H4 (cell line): ENCODE results near the gene CEBPA. TPM values are rescaled to one million over a fixed set of nuclear protein-coding genes. Genes with fewer than 3 reads are reported as not detected.

ENCODE experiments used
- DNase-seq: peaks from one replicate; pipeline ENCODE4 v3.0.0-alpha.2; 2015; ENCODE audit warnings: low spot score
- total RNA-seq: library from RNA; depleted of rRNA; stranded (reverse); fragments of >200 nt; shearing (Covaris generic); gene quantifications from 2 replicates; pipeline ENCODE4 v1.2.3, GENCODE V29; 2014; rRNA removed

CEBPA gene
- 2.7 and 4.3 TPM in 2 replicates for total RNA-seq

DNA sequence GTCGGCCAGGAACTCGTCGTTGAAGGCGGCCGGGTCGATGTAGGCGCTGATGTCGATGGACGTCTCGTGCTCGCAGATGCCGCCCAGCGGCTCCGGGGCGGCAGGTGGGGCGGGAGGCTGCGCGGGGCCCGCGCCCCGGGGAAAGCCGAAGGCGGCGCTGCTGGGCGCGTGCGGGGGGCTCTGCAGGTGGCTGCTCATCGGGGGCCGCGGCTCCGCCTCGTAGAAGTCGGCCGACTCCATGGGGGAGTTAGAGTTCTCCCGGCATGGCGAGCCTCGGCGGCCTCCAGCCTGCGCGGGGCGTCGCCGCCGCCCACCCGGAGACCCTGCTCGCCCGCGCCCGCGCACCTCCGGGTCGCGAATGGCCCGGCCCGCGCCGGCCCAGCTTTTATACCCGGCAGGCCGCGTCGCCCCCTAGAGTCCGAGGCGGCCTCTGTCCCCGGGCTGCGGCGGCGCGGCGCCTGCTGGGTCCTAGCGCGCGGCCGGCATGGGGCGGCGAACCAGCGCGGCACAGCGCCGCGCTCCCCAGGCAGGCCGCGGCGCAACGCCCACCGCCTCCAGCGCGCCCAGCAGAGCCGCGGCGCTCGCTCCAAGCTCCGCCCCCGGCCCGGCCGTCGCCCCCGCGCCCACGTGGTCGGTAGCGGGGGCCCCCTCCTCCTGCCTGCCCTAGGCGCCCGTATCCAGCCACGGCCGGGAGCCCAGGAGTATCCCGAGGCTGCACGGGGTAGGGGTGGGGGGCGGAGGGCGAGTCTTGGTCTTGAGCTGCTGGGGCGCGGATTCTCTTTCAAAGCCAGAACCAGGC lies at the start of gene CEBPA:
Gene CEBPA (minus strand): TSS at position 360 of the 799 bp plus-strand sequence. CDS start 120 bp downstream, at position 240.
- peak; percentile 76 for DNase-seq

DNA sequence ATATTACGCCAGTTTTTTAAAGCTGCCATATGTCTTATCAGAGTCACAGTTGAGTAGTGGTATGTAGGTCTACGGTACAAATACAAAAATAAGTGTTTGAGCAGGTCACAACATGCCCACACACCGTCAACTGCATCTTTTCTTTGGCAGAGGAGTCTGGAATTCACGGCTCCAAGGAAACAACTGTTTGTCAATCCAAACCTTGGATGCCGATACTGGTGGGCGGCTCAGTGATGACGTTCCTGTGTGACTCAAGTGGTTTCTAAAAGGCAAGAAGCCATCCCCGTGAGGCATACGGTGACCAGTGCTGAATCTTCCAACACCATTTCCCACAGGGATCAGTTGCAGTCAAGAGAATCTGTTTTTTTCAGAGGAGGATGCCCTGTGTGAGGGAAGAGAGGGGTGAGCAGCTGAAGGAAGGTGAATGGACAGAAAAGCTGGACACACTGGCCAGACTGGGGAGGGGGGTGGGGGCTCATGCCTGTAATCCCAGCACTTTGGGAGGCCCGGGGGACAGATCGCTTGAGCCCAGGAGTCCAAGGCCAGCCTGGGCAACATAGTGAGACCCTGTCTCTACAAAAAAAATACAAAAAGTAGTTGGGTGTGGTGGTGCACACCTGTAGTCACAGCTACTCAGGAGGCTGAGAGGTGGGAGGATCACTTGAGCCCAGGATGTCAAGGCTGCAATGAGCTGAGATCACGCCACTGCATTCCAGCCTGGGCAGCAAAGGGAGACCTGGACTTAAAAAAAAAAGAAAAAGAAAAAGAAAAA lies 48.4 kb upstream of the CEBPA start:
- peak; percentile 25 for DNase-seq

DNA sequence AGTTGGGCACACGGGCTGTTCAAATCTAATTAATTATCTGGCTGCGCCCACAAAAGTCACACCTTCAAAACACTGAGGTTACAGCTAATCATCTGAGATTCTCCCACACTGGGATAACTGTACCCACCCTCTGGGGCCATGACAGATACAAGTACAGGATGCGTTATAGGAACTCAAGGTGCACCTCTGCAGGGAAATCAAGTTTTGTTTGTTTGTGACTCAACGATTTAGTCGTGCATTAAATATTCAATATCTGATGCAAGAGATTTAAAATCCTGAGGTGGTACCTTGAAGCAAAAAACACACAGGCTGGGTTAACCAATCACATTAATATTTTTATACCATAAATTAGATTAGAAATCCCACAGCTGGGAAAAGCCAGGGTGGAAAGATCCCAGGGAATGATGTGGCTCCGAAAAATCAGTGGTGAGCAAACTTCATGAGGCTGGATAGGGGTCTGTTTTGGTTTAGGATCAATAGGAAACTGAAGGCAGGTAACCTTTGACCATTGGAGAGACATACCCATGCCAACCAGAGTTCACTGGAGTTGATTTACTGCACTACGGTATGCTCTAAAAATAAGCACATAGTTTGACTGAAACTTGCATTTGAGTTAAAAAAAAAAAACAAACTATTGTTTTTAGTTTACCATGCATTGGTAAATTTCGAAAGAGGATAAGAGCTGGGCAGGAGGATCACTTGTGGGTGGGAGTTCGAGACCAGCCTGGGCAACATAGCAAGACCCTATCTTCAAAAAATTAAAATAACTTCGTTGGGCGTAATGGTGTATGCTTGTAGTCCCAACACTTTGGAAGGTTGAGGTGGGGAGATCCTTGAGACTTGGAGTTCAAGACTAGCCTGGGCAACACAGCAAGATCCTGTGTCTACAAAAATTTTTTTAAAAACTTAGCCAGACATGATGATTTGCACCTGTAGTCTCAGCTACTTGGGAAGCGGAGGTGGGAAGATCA lies 47.3 kb upstream of the CEBPA start:
- DNase-seq, result no peak

DNA sequence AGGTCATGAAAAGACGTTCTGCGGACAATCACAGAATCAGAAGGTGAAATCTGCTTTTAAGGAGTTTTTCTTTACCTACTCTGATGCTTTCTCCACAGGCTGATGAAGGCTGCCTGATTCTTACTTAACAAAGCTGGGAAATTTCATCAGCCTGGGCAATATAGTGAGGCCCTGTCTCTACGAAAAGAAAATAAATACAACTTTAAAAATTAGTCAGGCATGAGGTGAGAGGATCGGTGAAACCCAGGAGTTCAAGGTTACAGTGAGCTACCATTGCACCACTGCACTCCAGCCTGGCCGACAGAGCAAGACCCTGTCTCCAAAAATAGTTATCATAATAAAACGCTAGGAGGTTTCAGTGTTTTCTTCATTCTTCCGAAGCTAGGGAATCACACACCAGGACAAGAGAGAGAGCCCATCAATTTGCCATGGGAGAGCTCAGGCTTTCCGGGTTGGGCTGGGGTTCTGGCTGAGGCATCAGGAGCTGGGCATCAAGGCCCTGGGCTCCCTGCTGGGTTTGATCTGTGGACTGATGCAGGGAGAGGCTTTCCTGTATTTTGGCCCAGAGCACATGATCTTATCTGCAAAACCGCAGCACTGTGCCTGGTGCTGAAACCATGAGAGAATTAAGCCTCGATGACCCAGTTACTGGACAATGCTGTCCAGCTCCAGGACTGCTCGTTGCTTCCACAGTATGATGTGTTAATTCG lies 46.1 kb upstream of the CEBPA start:
- DNase-seq, result no peak

DNA sequence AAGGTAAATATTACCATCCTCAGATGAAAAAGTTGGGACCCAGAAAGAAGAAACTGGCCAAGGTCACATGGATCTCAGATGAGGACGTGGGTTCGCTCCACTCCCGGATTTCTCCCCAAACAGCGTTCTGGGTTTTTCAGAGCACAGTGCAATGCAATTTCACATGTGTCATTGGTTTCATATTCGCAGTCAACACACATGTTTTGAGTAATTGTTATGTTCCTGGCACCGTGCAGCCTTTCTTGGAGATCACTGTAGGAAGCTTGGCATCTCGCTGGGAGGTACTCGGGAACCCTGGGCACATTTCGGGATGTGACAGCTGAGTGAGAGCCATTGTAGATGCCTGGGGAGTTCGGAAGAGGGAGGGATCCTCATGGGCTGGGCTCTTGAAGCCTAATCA lies 45.0 kb upstream of the CEBPA start:
- no peak for DNase-seq

DNA sequence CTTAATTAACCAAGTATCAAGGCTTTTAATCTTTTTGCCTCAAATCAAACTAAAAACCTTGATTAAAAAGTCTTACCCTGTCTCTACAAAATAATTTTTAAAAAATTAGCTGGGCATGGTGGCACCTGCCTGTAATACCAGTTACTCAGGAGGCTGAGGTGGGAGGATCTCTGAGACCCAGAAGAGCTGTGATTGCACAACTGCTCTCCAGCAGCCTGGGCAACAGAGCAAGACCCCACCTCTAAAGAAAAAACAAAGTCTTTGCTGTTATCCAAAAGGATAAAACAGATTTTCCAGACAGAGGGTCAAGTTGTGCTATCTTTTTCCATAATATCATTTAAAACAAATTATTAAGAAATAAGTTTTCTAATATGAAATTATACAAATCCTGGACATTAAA lies 44.3 kb upstream of the CEBPA start:
- DNase-seq, result no peak

DNA sequence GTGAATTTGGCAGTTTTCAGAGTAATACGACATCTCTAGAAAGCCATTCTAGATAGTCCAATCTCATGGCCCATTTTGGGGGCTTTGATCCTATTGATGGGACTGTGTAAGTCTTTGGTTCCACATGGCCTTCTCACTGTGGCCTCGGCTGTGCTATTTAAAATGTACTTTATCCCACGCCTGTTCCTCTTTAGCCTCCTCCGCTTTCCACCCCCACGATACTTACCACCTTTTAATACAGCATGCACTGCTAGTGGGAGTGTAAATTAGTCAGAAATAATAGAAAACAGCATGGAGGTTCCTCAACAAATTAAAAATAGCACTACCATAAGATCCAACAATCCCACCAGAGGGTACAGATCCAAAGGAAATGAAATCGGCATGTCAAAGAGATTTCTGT lies 42.8 kb upstream of the CEBPA start:
- no peak for DNase-seq

DNA sequence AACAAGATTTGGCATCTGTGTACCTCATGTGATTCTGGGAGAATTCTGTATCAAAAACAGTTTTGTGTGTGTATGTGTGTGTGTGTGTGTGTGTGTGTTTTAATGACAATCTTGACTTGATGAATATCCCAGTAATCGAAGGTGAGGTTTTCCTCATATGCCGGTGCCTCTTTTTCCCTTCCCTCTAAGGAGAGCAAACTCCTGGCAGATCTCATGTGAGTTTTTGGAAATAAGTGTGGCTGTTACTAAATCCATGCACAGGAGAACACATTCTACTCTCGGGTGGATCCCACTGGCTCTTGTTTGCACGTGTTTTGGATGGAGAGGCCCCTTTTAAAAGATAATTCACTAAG lies 42.2 kb upstream of the CEBPA start:
- no peak for DNase-seq

DNA sequence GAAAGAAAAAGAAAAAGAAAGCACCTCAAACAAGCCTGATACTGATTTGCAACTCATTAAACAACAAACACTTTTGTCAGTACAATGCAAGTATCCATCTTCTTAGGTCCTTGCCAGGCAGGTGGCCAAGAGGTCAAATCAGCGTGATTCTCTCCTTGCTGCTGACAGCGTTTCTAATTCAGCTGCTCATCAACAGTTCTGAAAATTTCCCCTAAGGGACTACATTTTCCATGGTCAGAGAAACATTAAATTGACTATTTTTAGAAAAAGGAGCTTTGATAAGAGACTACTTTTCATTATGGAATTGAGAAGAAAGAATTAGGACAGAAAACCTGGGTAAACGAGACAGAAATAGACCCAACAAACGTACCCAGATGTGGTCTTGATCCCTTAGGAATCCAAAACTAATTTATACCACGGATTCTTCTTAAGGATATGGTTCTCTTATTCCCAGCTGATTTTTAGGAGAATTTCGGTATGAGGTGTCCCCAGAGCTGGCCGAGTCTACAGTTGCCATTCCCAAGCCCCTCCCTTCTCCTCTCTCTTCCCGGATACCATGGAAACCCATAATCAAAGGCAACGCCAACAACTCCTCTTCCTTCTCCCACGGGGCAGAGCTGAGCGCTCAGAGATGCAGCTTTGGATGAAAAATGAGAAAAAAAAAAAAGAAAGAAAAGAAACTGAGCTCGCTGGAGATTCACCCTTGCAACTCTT lies 41.7 kb upstream of the CEBPA start:
- no peak for DNase-seq

DNA sequence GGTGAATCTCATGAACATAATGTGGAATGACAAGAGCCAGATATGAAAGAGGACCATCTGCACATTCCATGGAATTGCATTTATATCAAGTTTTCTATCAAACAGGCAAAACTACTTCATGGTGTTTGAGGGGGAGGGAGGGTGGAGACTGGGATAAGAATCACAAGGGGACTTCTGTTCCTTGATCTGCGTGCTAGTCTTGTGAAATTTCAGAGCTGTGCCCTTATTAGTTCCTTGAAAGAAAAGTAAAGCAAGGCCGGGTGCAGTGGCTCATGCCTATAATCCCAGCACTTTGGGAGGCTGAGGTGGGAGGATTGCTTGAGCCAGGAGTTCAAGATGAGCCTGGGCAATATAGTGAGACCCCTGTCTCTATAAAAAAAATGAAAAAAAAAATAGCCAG lies 41.0 kb upstream of the CEBPA start:
- no peak for DNase-seq

DNA sequence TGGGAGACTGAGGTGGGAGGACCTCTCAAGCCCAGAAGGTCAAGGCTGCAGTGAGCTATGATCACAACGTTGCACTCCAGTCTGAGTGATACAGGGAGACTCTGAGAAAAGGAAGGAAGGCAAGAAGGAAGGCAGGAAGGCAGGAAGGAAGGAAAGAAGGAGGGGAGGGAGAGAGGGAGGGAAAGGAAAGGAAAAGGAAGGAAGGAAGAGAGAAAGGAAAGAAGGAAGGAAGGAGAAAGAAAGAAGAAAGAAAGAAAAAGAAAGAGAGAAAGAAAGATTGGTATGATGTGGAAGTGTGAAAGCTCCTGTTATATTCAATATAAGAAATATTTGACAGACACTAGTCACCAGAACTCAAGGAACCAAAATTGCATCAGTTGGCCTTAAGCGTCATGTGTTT lies 38.7 kb upstream of the CEBPA start:
- DNase-seq, result no peak

DNA sequence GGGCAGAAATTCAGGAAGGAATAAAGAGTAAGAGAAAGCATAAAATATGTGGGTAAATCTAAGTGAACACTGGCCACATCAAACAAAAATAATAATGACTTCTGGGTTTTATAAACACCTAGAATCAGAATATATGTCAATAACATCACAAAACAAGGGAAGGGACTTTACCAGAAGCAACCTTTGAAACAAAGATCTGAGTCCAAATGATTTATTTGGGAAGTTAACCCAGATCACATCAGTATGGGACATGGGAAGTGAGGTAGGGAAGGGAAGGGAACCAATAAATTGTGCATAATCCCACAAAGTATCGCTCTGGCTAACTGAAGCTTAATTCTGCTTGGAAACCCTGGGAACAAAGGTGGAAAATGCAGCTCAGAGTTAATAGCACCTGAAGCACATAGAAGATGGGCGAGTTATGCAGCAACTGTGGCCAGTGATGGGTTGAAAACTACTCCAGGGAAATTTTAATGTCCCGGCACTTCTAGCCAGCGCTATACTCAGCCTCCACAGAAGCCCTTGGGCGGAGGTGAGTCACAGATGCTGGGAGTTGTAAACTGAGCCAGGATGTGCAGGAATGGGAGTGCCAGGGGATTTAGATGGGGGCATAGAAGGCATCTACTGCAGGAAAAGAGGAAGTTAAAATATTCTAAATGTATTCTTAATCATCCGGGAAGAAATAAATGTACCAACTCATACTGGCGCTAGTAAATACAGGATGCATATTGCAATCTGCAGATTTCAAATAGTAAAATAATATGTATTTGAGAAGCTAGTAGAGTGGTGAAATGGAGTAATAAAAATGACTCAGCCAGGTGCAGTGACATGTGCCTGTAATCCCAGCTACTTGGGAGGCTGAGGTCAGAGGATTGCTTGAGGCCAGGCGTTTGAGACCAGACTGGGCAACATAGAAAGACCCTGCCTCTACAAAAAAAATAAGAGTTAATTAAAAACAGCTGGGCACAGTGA lies 37.0 kb upstream of the CEBPA start:
- no peak for DNase-seq

DNA sequence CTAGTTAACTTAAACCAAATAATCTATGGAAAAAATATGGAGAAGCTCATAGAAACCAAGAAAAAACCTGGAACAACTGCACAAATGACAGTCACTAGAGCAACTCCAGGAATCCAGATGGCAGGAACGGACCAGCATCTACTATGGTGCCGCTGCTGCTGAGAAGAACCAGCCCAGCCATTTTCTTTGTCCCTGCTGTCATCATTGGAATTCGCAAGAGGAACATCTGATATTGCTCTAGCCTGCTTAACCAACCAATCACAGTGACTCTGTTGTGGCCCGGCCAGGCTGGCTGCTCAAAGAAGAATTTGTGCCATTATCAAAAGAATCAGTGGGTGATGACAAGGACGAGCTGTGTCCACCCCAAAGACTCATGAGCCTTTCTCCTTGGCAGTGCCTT lies 33.1 kb upstream of the CEBPA start:
- no peak for DNase-seq

DNA sequence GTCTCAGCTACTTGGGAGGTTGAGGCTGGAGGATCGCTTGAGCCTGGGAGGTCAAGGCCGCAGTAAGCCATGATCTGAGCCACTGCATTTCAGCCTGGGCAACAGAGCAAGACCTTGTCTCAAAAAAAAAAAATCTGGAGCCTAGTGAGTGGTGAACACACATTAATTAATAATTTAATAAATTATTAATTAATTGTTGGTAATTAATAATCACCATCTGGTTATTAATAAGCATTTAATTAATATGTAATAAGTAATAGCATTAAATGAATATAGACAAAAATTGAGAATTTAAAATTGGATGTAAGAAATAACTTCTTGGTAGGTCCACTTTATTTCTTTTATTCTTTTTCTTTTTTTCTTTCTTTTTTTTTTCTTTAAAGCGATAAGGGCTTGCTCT lies 31.9 kb upstream of the CEBPA start:
- DNase-seq, result no peak

DNA sequence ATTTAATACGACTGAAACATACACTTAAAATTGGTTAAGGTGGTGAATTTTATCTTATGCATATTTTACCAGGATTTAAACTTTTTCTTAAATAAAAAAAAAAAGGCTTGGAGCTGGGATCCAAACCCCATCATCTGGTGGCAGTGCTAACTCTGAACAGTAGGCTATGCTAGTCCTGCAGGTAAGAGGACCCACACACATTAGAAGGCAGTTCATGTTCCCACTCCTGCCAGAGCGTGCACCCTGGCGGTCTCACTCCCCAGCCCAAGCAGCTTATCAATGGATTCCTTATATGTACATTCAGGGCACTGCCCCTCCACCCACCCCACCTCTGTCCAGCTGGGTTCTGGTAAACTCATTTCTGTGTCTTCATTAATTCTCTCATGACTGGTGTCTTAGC lies 31.3 kb upstream of the CEBPA start:
- DNase-seq, result no peak

DNA sequence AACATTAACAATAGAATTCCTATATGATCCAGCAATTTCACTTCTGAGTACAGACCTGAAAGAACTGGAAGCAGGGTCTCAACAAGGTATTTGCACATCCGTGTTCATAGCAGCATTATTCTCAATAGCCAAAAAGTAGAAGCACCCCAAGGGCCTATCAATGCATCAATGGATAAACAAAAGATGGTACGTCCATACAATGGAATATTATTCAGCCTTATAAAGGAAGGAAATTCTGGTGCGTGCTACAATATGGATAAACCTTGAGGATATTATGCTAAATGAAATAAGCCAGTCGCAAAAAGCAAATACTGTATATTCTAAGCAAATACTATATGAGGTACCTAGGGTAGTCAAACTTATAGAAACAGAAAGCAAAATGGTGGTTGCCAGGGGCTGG lies 30.8 kb upstream of the CEBPA start:
- no peak for DNase-seq

DNA sequence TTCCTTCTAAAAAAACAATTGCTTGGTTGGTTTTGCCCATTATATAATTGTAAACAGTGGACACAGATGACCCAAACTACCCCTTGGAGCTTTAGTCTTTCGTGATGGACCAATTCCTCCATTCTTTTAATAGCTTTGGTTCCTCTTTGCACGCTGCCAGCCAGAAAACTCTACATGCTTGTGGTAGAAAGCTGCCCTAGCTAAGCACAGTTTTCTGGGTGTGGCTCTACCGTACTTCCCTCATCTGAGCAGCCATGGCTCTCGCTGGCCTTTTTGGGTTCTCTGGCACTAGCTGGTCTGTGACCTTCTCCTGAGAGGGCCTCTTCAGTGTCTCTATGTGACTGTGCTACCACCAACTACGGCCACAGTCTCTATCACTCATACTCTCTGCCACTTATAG lies 29.9 kb upstream of the CEBPA start:
- no peak for DNase-seq

DNA sequence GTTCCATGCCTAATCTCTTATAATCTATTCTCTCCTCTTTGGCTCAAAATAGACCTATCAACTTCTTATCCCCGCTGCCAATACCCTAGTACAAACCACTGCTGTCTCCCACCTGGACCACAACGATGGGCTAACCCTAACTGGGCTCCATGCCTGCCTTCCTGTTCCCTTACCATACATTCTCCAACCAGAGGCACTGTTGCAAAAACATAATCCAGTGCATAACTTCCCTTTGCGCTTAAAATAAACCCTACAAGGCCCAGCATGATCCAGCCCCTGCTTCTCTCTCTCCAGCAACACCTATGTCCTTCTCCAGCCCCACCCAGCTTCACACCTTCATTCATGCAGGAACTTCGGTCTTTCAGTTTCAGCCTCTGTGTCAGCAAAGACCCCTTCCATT lies 27.4 kb upstream of the CEBPA start:
- DNase-seq, result no peak

DNA sequence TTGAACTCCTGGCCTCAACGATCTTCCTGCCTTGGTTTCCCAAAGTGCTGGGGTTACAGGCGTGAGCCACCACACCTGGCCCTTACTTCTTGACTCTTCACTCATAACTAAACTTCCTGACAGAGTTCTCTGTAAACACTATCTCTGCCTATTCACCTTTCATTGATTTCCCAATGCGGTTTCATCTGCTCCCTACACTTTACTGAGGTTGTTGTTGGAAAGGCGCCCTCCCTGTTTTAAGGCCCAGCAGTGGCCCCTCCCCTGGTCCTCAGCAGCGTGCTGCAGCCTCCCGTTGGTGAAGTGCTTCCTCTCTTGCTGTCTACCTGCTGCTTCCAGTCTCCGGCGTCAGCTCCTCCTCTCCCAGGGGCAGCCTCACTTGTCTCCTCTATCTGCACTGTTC lies 26.7 kb upstream of the CEBPA start:
- DNase-seq, result no peak

DNA sequence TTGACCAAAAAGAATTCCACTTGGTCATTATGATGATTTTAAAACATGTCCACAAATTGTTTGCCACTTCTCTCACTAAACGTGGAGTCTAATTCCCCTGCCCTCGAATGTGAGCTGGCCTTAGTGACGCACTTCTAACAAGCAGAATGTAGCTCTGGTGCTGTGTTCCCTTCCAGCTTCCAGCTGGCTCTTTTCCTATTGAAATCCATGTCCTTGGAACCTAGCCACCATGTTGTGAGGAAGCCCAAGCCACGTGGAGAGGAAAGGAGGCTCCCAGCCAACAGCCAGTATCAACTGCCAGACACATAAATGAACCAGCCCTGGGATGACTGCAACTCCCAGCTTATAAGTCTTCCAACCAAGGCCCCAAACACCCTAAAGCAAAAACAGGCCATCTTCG lies 23.6 kb upstream of the CEBPA start:
- DNase-seq, result no peak
